Vagina (tissue), 2 donors: ENCODE results near the gene SV2A. TPM values are rescaled to one million over a fixed set of nuclear protein-coding genes. Genes with fewer than 3 reads are reported as not detected.
A peak's percentile ranks its signal among the peaks of the same experiment; 100 is the strongest.

Source experiments
- DNase-seq, 2 donors: peaks; one replicate each; pipeline ENCODE4 v3.0.0-alpha.2; 2017; ENCODE audit errors: extremely low spot score in 2 of 2
- H3K27ac ChIP-seq: fragments of 200-600 bp; sonication (generic); one replicate; pipeline ENCODE4 v1.5.1; 2019
- H3K27me3 ChIP-seq: fragments of 200-600 bp; sonication (generic); one replicate; pipeline ENCODE4 v1.5.1; 2019
- H3K36me3 ChIP-seq, 2 donors: fragments of 200-600 bp; sonication (generic); one replicate each; pipeline ENCODE4 v1.5.1; 2017 to 2019
- H3K4me1 ChIP-seq: fragments of 200-600 bp; sonication (generic); one replicate; pipeline ENCODE4 v1.5.1; 2019
- H3K4me3 ChIP-seq, 2 donors: fragments of 200-600 bp; sonication (generic); 1 replicate in 1 of 2; 2 replicates in 1 of 2; pipeline ENCODE4 v1.5.1; 2016 to 2019
- H3K9me3 ChIP-seq: fragments of 200-600 bp; sonication (generic); one replicate; pipeline ENCODE4 v1.5.1; 2019
- POLR2A ChIP-seq, 2 donors: fragments of 450-650 bp; IDR thresholded peaks; one replicate each; pipeline ENCODE4 v1.6.1; 2017; ENCODE audit warnings: antibody characterized with exemption in 2 of 2, mild to moderate bottlenecking in 2 of 2, moderate library complexity in 2 of 2
- POLR2AphosphoS5 ChIP-seq, 2 donors: sonication (generic); formaldehyde crosslinking; IDR thresholded peaks; one replicate each; pipeline ENCODE4 v1.9.0; 2017; ENCODE audit warnings: antibody characterized with exemption in 2 of 2, mild to moderate bottlenecking in 2 of 2, low read depth in 1 of 2; ENCODE audit not compliant: insufficient read depth in 1 of 2
- intact Hi-C: fragments of 100-400 bp; cut with DNase I; formaldehyde crosslinking; loops from one replicate; pipeline ENCODE4 v1.15.1; 2023
- total RNA-seq: library from RNA; depleted of rRNA; stranded (reverse); fragments of >200 nt; gene quantifications from one replicate; pipeline ENCODE4 v1.2.3, GENCODE V29; 2016
- TF ChIP-seq, protein P1 (sequence below), 3 experiments: fragments of 450-650 bp in 2 of 3; fragments of 200-600 bp in 1 of 3; sonication (generic) in 1 of 3; IDR thresholded peaks; one replicate each; pipeline ENCODE4 v1.5.1; 2017 to 2019; ENCODE audit warnings: antibody characterized with exemption in 3 of 3, mild to moderate bottlenecking in 2 of 3, moderate library complexity in 2 of 3

The SV2A gene
- total RNA-seq, 1 donor from 2014 or later = 7.6 TPM

DNA sequence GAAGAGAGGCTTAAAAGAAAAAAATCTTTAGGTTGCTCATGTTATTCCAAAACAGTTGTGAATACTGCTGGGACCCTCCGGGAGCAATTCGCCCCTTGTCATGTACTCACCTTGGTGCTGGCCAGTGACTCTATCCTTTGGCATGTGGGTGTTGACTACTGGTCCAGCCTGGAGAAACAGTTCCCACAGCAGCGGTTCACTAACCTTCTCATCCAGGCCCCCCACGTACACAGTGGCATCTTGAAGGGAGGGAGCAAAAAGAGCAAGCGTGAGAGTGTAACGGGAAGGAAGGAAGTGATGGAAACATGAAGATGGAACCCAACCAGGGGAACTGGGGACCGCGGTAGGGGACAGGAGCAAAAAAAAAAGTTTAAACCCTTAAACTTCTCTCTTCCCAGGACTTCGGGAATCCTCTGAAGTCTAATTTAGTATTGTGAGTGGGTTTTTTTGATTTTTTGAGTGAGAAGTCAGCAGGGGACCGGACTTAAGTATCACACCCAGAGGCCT lies 9.5 kb upstream of the SV2A start:
- Histone ChIP-seq H3K36me3 (peaks cover 3 to 55% of the 10 kb centered on the region in 2 donors), H3K27ac (peak overlapping the region; percentile 98), H3K4me1 (peaks cover 35% of the 10 kb centered on the region), H3K4me3 (peak overlapping the region; percentile 81 to 91), H3K9me3 (no peaks in the 10 kb centered on the region), H3K27me3 (no peaks in the 10 kb centered on the region)
- no peak for DNase-seq
- TF ChIP-seq POLR2A (IDR thresholded peaks at IDR 0.05) (no peak), POLR2AphosphoS5 (IDR thresholded peaks at IDR 0.05; ENCODE audit: insufficient read depth in 1 of 2, low read depth in 1 of 2) (no peak)
- TF ChIP-seq, protein P1, sequence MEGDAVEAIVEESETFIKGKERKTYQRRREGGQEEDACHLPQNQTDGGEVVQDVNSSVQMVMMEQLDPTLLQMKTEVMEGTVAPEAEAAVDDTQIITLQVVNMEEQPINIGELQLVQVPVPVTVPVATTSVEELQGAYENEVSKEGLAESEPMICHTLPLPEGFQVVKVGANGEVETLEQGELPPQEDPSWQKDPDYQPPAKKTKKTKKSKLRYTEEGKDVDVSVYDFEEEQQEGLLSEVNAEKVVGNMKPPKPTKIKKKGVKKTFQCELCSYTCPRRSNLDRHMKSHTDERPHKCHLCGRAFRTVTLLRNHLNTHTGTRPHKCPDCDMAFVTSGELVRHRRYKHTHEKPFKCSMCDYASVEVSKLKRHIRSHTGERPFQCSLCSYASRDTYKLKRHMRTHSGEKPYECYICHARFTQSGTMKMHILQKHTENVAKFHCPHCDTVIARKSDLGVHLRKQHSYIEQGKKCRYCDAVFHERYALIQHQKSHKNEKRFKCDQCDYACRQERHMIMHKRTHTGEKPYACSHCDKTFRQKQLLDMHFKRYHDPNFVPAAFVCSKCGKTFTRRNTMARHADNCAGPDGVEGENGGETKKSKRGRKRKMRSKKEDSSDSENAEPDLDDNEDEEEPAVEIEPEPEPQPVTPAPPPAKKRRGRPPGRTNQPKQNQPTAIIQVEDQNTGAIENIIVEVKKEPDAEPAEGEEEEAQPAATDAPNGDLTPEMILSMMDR (IDR thresholded peaks at IDR 0.05) = no peak
- intact Hi-C loops = no loop called here

DNA sequence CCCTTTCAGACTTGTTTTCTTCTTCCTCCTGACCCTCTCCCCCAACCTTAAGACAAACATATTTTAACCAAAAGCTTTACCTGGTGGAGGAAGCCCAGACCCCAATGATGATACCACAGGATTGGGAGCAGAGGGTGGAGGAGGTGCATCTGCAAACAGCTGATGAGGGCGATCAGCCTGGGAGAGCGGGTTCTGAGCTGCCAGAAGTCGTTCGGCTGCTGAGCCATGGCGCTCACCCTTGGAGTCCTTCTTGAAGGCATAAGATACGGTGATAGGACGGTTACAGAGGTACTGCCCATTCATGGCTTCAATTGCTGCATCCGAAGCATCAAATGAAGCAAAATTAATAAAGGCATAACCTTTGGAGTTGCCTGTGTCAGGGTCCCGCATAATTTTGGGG lies 8.7 kb upstream of the SV2A start:
- H3K36me3 ChIP-seq = peaks cover 3 to 47% of the 10 kb centered on the region in 2 donors
- DNase-seq = no peak

DNA sequence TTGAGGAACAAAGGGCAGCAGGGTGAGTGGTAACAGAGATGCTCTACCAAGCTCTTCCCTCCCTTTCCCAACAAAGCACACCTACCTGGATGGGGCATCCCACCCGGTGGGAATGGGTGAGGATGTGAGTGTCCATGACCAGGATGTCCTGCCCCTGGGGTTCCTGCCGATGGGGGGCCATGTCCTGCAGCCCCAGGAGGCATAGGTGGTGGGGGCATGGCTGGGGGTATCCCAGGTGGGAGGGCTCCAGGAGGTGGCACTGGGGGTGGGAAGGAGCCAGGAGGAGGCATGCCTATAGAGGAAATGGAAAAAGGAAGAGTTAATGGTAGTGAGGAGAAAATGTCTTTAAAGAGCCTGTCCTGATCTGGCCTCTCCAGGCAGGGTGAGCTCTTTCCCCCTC lies 8.1 kb upstream of the SV2A start:
- TF ChIP-seq POLR2A (IDR thresholded peaks at IDR 0.05) = no peak
- no peak for TF ChIP-seq POLR2AphosphoS5 (IDR thresholded peaks at IDR 0.05; ENCODE audit: insufficient read depth in 1 of 2, low read depth in 1 of 2)
- TF ChIP-seq, protein P1 (IDR thresholded peaks at IDR 0.05) = no peak
- Histone ChIP-seq H3K4me3 (no peak overlapping the region), H3K36me3 (peaks cover 3 to 47% of the 10 kb centered on the region in 2 donors)

More for the DNA sequence above, 8.7 kb upstream of the SV2A start:
- Histone ChIP-seq H3K9me3 (no peaks in the 10 kb centered on the region), H3K27ac (no peak overlapping the region), H3K4me3 (peak overlapping the region; percentile 81 to 91), H3K4me1 (peaks cover 35% of the 10 kb centered on the region), H3K27me3 (no peaks in the 10 kb centered on the region)
- no peak for TF ChIP-seq POLR2AphosphoS5 (IDR thresholded peaks at IDR 0.05; ENCODE audit: insufficient read depth in 1 of 2, low read depth in 1 of 2)
- TF ChIP-seq, protein P1 (IDR thresholded peaks at IDR 0.05) = no peak
- TF ChIP-seq POLR2A (IDR thresholded peaks at IDR 0.05) = no peak
- intact Hi-C loops = no loop called here

DNA sequence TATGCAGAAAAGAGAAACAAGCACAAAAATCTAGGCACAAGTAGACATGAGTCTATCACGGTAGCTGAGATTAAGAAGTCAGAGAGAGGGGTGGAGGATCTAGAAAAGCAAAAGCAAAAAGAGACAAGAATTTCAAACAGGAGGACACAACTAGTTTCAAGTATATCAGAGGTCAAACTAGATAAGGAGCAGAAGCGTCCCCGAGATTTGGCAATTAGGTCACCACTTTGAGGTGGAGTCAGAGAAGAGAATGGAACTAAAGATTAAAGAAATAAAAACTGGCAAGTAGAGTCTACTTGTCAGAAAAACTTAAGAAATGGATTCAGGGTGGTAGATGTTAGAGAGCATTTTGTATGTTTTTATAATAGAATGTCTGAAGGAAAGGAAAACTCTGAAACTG lies 7.7 kb upstream of the SV2A start:
- intact Hi-C loops = no loop called here
- peaks cover 35% of the 10 kb centered on the region for H3K4me1 ChIP-seq
- no peaks in the 10 kb centered on the region for H3K9me3 ChIP-seq
- H3K27me3 ChIP-seq = no peaks in the 10 kb centered on the region
- H3K4me3 ChIP-seq = no peak overlapping the region
- no peak overlapping the region for H3K27ac ChIP-seq
- H3K36me3 ChIP-seq = peaks cover 3 to 47% of the 10 kb centered on the region in 2 donors
- TF ChIP-seq POLR2A (IDR thresholded peaks at IDR 0.05) = no peak
- no peak for TF ChIP-seq POLR2AphosphoS5 (IDR thresholded peaks at IDR 0.05; ENCODE audit: insufficient read depth in 1 of 2, low read depth in 1 of 2)
- TF ChIP-seq, protein P1 (IDR thresholded peaks at IDR 0.05) = no peak
- no peak for DNase-seq

More for the DNA sequence above, 8.1 kb upstream of the SV2A start:
- DNase-seq = no peak
- Histone ChIP-seq H3K27me3 (no peaks in the 10 kb centered on the region), H3K4me1 (peaks cover 35% of the 10 kb centered on the region), H3K27ac (no peak overlapping the region), H3K9me3 (no peaks in the 10 kb centered on the region)
- intact Hi-C loops = no loop called here

DNA sequence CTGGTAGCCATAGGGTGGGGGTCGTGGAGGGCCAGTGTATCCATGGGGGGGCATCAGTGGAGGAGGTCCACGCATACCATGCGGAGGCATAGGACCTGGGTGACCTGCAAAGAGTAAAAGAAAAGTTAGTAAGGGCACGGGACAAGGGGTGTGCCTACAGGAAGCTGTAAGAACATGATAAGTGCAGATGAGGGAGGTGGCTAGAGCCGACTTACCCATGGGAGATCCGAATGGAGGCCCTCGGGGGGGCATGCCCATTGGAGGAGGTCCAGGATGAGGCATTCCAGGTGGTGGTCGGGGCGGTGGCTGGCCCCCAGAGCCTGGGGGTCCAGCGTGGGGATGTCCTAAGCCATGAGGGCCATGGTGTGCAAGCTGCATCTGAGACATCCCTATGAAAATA lies 6.0 kb upstream of the SV2A start:
- H3K4me1 ChIP-seq = peaks cover 33% of the 10 kb centered on the region
- H3K36me3 ChIP-seq = peaks cover 3 to 47% of the 10 kb centered on the region in 2 donors
- TF ChIP-seq, protein P1 (IDR thresholded peaks at IDR 0.05) = no peak
- TF ChIP-seq POLR2A (IDR thresholded peaks at IDR 0.05) (no peak), POLR2AphosphoS5 (IDR thresholded peaks at IDR 0.05; ENCODE audit: insufficient read depth in 1 of 2, low read depth in 1 of 2) (no peak)
- no peak overlapping the region for H3K27ac ChIP-seq
- intact Hi-C loops = no loop called here
- no peaks in the 10 kb centered on the region for H3K9me3 ChIP-seq
- DNase-seq = no peak
- no peak overlapping the region for H3K4me3 ChIP-seq
- H3K27me3 ChIP-seq = no peaks in the 10 kb centered on the region
